Activated gamma-delta T cell (primary cell): Measurements from ENCODE around the gene CCDC92B.

ENCODE experiments used
- DNase-seq: peaks from one replicate; lab custom pipeline; 2025; lab: John Stamatoyannopoulos, UW

The CCDC92B gene

DNA sequence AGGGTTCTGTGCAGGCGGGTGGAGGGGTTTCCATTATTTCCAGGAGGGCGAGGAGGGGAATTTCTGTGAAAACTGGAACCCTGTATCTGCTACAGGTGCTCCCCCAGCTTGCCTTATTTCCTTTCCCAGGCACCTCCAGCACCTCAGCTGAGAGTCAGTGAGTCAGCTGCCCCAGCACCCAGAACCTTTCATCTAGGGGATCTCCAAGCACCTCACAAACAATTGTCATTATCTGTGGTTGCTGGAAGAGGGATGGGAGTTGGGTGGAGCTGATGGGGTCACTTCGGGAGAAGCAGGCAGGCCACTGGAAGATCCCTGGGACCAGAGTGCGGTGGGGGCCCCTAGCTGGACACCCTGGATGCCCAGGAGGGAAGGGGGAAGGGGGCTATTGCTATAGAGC, 27.8 kb downstream of the CCDC92B start:
- DNase-seq: no peak

DNA sequence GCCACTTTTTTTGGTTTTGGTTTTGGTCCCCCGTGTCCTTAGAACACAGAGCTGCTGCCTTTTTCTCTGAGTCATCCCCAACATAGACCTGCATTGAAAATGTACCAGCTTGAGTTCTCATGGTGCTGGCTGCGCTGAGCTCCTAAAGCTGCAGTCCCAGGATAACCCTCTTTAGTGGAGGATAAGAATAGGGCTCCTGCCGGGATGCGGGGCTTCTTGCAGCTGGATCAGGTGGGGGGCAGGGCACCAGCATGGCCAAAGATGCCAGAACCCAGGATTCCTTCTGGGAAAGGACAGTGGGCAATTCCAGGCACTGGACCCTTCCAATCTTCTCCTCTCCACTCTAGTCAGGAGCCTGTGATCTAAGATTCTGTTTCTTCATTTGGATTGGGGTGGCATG, 29.6 kb downstream of the CCDC92B start:
- DNase-seq: no peak

DNA sequence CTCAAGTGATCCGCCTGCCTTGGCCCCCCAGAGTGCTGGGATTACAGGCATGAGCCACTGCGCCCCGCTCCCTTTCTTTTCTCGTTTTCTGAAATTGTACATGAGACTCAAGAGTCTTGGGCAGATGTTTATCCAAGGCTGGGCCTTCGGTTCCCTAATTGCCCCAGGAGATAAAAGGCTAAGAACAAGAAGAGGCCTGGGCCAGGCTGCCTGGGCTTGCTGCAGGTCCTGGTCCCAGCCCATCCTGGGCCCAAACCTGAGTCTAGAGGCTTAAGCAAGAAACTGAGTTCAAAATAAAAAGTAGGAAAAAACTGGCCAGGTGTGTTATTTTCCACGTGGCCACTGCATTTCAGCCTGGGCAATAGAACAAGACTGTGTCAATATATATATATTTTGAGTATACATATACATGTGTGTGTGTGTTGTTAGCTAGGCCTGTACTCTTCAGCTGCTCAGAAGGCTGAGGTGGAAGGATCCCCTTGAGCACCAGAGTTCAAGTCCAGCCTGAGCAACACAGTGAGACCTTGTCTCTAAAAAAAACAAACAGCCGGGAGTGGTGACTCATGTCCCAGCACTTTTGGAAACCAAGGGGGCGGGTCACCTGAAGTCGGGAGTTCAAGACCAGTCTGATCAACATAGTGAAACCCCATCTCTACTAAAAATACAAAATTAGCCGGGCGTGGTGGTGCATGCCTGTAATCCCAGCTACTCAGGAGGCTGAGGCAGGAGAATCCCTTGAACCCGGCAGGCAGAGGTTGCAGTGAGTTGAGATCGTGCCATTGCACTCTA, 31.1 kb downstream of the CCDC92B start:
- DNase-seq: no peak

DNA sequence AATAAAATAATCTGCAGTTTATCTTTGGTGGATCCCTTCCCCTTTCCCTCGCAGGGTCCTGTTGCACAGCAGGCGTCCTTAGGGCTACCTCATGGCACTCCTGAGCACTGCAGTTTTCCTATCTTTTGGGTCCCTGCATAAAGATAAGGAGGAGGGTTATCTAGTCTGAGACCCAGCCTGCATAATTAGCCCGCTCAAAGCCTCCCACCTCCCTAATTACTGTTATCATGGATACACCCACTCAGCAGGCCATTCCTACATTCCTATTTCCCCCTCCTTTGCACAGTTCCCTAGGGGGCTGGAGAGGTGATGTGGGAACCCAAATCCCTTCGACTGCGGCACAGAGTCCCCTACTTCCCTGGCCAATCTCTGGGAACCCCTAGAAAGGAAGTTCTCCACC, 32.8 kb downstream of the CCDC92B start:
- DNase-seq: no peak

GRCh38 chr17:2713881-2714280, 35.6 kb downstream of the CCDC92B start:
- DNase-seq: no peak

GRCh38 chr17:2712300-2713043, 37.0 kb downstream of the CCDC92B start:
- DNase-seq: no peak

DNA sequence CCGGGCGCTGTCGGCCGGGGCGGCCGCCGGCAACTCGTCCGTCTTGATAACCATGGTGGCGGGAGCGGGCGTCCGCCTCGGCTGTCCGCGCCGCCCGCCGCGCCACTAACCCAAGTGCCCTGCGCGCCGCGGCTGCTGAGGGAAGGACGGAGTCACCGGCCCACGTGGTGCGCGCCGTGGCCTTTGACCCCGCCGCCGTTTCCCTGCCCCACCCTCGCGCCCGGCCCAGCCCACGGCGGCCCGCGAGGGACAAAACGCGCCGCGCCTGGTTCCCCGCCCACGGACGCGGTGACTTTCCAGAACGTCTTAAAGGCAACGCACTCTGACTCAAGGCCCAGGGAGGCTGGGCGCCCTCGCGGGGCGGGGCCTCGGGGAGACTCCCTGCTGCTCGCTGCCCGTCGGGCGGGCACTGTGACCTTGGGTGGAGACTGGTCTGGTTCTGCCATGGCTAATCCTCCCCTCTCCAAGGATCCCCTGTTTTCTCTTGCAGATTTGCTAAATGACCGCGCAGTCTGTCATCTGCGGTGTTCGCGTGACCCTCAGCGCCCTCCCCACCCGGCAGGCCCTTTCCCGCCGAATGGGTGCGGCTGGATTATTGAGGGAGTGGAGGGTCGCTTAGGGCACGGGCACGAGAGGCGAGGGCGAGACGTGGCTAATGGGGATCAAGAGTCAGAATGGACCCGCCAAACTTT, 37.7 kb downstream of the CCDC92B start, which contains the start of gene CLUH:
Gene CLUH, minus strand, starts transcription at position 157 of the 692 bp plus-strand sequence. Its CDS starts 103 bp downstream, at position 54.
- peak; percentile 94 for DNase-seq

- peak; percentile 37 for DNase-seq
These were observed 38.4 kb downstream of the CCDC92B start for GRCh38 chr17:2710803-2711607.

GRCh38 chr17:2710071-2710802, 39.2 kb downstream of the CCDC92B start:
- no peak for DNase-seq

GRCh38 chr17:2709183-2709661, 40.2 kb downstream of the CCDC92B start:
- DNase-seq: no peak

- DNase-seq: no peak
These were observed 40.8 kb downstream of the CCDC92B start for GRCh38 chr17:2708585-2709182.

DNA sequence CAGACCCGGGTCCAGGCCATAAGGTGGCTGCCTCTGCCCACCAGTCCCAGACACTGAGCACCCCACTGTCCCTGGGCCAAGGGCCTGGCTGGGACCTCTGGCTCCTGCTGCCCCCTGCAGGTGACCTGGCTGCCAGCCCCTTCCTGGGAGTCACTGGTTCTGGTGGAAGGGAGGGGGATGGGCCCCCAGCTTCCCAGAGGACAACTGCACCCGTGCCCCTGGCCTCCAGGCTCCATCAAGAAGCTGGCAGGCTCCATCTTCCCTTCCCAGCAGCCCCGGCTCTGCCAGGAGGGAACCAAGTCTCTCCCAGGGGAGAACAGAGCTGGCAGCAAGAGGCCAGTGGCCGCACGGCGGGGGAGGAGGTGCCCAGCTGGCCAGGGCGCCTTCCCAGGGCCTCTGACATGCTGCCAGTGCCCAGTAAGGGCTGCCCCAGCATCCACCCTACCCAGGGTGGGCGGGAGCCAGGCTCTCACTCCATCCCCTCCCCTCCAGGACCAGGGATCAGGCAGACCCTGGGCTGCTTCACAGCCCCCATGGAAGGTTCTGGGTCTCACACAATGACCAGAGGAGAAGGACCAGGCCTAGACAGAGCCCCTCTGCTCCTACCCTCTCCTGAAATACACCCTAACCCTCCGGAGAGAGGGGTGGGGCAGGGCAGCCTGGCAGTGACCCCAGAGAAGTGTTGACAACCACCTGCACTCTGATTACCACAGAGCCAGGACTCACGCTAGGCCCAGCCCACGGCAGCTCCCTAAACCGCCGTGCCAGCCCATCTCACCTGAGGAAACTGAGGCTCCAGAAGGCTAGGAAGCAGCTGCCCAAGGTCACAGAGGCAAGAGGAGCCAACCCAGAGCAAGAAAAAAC, 41.5 kb downstream of the CCDC92B start:
- no peak for DNase-seq

DNA sequence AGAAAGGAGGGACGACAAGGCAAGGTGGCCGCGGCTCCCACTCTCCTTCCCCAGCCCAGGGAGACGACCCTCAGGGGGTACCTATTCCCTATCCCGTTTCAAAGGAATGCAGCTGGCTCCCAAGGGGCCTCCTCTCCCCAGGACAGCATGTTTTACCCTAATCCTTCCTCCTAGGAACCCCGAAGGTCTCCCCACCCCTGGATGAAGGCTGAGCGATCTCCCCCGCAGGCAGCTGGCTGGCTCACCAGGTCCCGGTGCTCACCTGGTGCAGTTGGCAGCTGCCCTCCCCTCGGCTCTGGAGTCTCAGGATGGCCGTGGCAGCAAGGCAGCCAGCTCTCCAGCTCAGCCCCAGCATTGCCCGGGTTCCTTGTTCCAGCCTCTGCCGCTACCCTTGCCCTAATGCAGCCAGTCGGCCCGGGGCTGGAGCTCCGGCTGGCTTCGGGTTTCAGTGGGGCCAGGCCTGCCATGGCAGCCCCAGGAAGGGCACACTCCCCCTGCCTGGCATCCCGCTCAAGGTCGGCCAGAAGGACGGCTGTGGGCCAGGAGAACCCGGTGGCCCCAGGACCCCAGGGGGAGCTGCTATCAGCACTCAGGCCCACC, 42.4 kb downstream of the CCDC92B start:
- DNase-seq: no peak

GRCh38 chr17:2705888-2706795, 43.3 kb downstream of the CCDC92B start:
- no peak for DNase-seq

- no peak for DNase-seq
These were observed 44.2 kb downstream of the CCDC92B start for GRCh38 chr17:2705263-2705662.

DNA sequence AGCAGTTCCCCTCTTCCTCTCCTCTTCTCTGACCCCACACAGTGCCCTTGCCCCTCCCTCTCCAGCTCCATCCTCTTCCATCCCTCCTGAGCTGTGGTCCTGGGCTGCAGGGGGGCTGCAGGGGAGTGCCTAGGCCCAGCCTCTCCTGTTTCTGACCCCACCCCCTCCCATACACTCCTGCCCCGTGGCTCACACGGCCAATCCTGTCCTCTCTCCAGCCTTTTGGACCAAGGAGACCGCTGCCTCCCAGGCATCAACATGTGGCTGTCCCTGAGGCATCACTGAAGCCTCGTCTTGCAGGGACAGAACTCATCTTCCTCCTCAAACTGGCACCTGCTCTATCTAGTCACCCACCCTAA, 44.6 kb downstream of the CCDC92B start:
- DNase-seq: no peak

GRCh38 chr17:2704031-2704889, 45.2 kb downstream of the CCDC92B start:
- DNase-seq: no peak
